CD14-positive monocyte (primary cell): Measurements from ENCODE around the gene ASCC2. TPM values are rescaled to one million over a fixed set of nuclear protein-coding genes. Genes with fewer than 3 reads are reported as not detected.

Experiments
- DNase-seq, 3 donors: peaks; one replicate each; pipeline ENCODE4 v3.0.0-alpha.2; 2011 to 2022
- H2AFZ ChIP-seq: 2 replicates; pipeline ENCODE4 v1.6.0; 2012; ENCODE audit warnings: mild to moderate bottlenecking, low read depth, low read length, inconsistent platforms; ENCODE audit not compliant: insufficient read depth, poor library complexity, severe bottlenecking
- H3K27ac ChIP-seq, 2 donors: 1 replicate in 1 of 2; 2 replicates in 1 of 2; pipeline ENCODE4 v1.5.1; 2012 to 2013; ENCODE audit warnings: low read length in 2 of 2, control low read depth in 1 of 2, inconsistent platforms in 1 of 2, low read depth in 1 of 2, mild to moderate bottlenecking in 1 of 2
- H3K27me3 ChIP-seq, 2 donors: one replicate each; pipeline versions ENCODE4 v1.6.0 to v1.6.1; 2011 to 2013; ENCODE audit warnings: low read length in 2 of 2; ENCODE audit not compliant: control insufficient read depth in 2 of 2, insufficient read depth in 2 of 2
- H3K36me3 ChIP-seq, 2 donors: replicated peaks in 1 of 2; 1 replicate in 1 of 2; 2 replicates in 1 of 2; pipeline versions ENCODE4 v1.5.1 to v1.6.1; 2012 to 2013; ENCODE audit warnings: low read length in 2 of 2, control low read depth in 1 of 2, inconsistent platforms in 1 of 2, mild to moderate bottlenecking in 1 of 2; ENCODE audit not compliant: insufficient read depth in 2 of 2, control insufficient read depth in 1 of 2
- H3K4me1 ChIP-seq, 2 donors: 1 replicate in 1 of 2; 2 replicates in 1 of 2; pipeline versions ENCODE4 v1.5.1 to v1.6.1; 2012 to 2013; ENCODE audit warnings: low read length in 2 of 2, control low read depth in 1 of 2, inconsistent platforms in 1 of 2, mild to moderate bottlenecking in 1 of 2, moderate library complexity in 1 of 2; ENCODE audit not compliant: insufficient read depth in 2 of 2, control insufficient read depth in 1 of 2
- H3K4me2 ChIP-seq: replicated peaks from 2 replicates; pipeline ENCODE3; 2012; ENCODE audit warnings: low read length, moderate library complexity, mild to moderate bottlenecking; ENCODE audit not compliant: poor library complexity, severe bottlenecking; ENCODE audit errors: extremely low read depth
- H3K4me3 ChIP-seq, 3 experiments: fragments of 200-600 bp in 1 of 3; sonication (generic) in 1 of 3; replicated peaks in 1 of 3; 1 replicate in 2 of 3; 2 replicates in 1 of 3; pipeline ENCODE4 v1.5.1; 2011 to 2013; ENCODE audit warnings: low read length in 3 of 3, mild to moderate bottlenecking in 3 of 3, control low read depth in 2 of 3, low read depth in 2 of 3, inconsistent platforms in 1 of 3, moderate library complexity in 1 of 3
- H3K79me2 ChIP-seq: 2 replicates; pipeline ENCODE4 v1.6.0; 2012; ENCODE audit warnings: mild to moderate bottlenecking, control low read depth, inconsistent platforms, low read length, moderate library complexity; ENCODE audit not compliant: insufficient read depth
- H3K9ac ChIP-seq: 2 replicates; pipeline ENCODE4 v1.6.0; 2017; ENCODE audit warnings: low read length, mild to moderate bottlenecking; ENCODE audit not compliant: insufficient read depth, poor library complexity, severe bottlenecking
- H3K9me3 ChIP-seq, 2 donors: replicated peaks in 1 of 2; 1 replicate in 1 of 2; 2 replicates in 1 of 2; pipeline versions ENCODE4 v1.5.1 to v1.6.1; 2012 to 2013; ENCODE audit warnings: low read length in 2 of 2, control low read depth in 1 of 2; ENCODE audit not compliant: control insufficient read depth in 1 of 2, insufficient read depth in 1 of 2
- H4K20me1 ChIP-seq: 2 replicates; pipeline ENCODE4 v1.6.0; 2012; ENCODE audit warnings: mild to moderate bottlenecking, low read length, control low read depth, moderate library complexity; ENCODE audit not compliant: insufficient read depth
- H3K27ac Mint-ChIP-seq, 7 donors: one replicate each; pipeline ENCODE4 v1.8.0; 2020; ENCODE audit warnings: mild to moderate bottlenecking in 7 of 7, mixed read lengths in 7 of 7, moderate library complexity in 6 of 7, inconsistent platforms in 2 of 7
- H3K27me3 Mint-ChIP-seq, 3 donors: one replicate each; pipeline ENCODE4 v1.8.0; 2021 to 2022; ENCODE audit warnings: low read depth in 3 of 3, mild to moderate bottlenecking in 3 of 3, mixed read lengths in 3 of 3, moderate library complexity in 3 of 3, inconsistent platforms in 1 of 3
- H3K36me3 Mint-ChIP-seq, 2 donors: one replicate each; pipeline ENCODE4 v1.8.0; 2020; ENCODE audit warnings: mixed read lengths in 2 of 2, inconsistent platforms in 1 of 2, mild to moderate bottlenecking in 1 of 2
- H3K4me1 Mint-ChIP-seq: one replicate; pipeline ENCODE4 v1.8.0; 2020; ENCODE audit warnings: mild to moderate bottlenecking, mixed read lengths
- H3K4me3 Mint-ChIP-seq, 2 donors: one replicate each; pipeline ENCODE4 v1.8.0; 2020; ENCODE audit warnings: mild to moderate bottlenecking in 2 of 2, mixed read lengths in 2 of 2, moderate library complexity in 1 of 2
- H3K9me3 Mint-ChIP-seq, 7 donors: one replicate each; pipeline ENCODE4 v1.8.0; 2020 to 2022; ENCODE audit warnings: mixed read lengths in 7 of 7, mild to moderate bottlenecking in 6 of 7, moderate library complexity in 6 of 7, inconsistent platforms in 2 of 7
- WGBS: methylation state at CpG from one replicate; pipeline ENCODE4 v1.1.5; 2013; ENCODE audit warnings: missing lambda C conversion rate; ENCODE audit not compliant: insufficient coverage; 5-methylcytosine and 5-hydroxymethylcytosine counted together
- intact Hi-C, 2 donors: fragments of 100-400 bp; cut with micrococcal nuclease; formaldehyde crosslinking; loops; one replicate each; pipeline versions ENCODE4 v1.15.0 to v1.15.1; 2023
- polyA plus RNA-seq, 3 donors: library from polyadenylated mRNA; depleted of rRNA in 1 of 3; unstranded in 2 of 3; stranded (reverse) in 1 of 3; fragments of 300-500 nt in 2 of 3; fragments of >200 nt in 1 of 3; fragmentation: Illumina TruSeq in 2 of 3; gene quantifications; 1 replicate in 2 of 3; 2 replicates in 1 of 3; pipeline ENCODE4 v1.2.3, GENCODE V29; 2012 to 2021
- TF ChIP-seq, protein P1 (sequence below): fragments of 200-600 bp; IDR thresholded peaks from one replicate; pipeline ENCODE4 v1.8.0; 2022; ENCODE audit warnings: antibody characterized with exemption, mild to moderate bottlenecking

The ASCC2 gene
- polyA plus RNA-seq, 3 donors = 23.8 to 77.2 (median 39.6) TPM

DNA sequence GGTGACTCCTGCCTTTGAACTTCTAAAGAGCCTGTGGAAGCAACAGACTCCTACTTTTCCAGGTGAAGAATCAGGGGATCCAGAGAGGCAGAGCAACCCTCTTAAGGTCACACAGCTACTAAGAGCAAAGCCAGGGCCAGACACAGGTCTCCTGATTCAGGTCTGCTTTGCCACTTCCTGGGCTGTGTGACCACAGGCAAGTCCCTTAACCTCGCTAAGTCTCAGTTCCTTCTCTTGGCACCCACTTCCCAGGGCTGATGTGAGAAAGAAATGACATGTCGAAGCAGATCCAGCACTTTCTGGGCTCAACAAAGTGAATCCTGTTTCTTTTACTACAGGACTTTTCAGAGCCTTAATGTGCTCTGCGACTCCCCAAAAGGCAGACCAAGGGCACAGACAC lies 40.7 kb downstream of the ASCC2 start:
- Histone ChIP-seq H3K9ac (peak overlapping the region; percentile 38), H3K4me1 (peaks cover 43% of the 10 kb centered on the region in 2 donors), H3K4me3 (no peak overlapping the region), H3K9me3 (no peaks in the 10 kb centered on the region), H3K27me3 (no peaks in the 10 kb centered on the region), H4K20me1 (peaks cover 8% of the 10 kb centered on the region), H3K36me3 (peaks cover 61 to 67% of the 10 kb centered on the region in 2 donors), H3K27ac (peak overlapping the region; percentile 19 to 76), H3K79me2 (peaks cover 14% of the 10 kb centered on the region), H3K4me2 (peak overlapping the region; percentile 41), H2AFZ (no peak overlapping the region)
- peaks cover 0 to 2% (median 0%) of the 10 kb centered on the region in 3 donors for H3K27me3 Mint-ChIP-seq
- peak overlapping the region; percentile 40 to 88 (median 79) for H3K27ac Mint-ChIP-seq
- peaks cover 0 to 2% (median 0%) of the 10 kb centered on the region in 7 donors for H3K9me3 Mint-ChIP-seq
- TF ChIP-seq, protein P1, sequence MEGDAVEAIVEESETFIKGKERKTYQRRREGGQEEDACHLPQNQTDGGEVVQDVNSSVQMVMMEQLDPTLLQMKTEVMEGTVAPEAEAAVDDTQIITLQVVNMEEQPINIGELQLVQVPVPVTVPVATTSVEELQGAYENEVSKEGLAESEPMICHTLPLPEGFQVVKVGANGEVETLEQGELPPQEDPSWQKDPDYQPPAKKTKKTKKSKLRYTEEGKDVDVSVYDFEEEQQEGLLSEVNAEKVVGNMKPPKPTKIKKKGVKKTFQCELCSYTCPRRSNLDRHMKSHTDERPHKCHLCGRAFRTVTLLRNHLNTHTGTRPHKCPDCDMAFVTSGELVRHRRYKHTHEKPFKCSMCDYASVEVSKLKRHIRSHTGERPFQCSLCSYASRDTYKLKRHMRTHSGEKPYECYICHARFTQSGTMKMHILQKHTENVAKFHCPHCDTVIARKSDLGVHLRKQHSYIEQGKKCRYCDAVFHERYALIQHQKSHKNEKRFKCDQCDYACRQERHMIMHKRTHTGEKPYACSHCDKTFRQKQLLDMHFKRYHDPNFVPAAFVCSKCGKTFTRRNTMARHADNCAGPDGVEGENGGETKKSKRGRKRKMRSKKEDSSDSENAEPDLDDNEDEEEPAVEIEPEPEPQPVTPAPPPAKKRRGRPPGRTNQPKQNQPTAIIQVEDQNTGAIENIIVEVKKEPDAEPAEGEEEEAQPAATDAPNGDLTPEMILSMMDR = no peak
- H3K4me3 Mint-ChIP-seq = peak overlapping the region in 1 of 2 donors; percentile 60
- peaks cover 44% of the 10 kb centered on the region for H3K4me1 Mint-ChIP-seq
- intact Hi-C loops = no loop called here
- peak; percentile 60 to 80 (median 78) for DNase-seq
- H3K36me3 Mint-ChIP-seq = peaks cover 63 to 84% of the 10 kb centered on the region in 2 donors
- whole genome bisulfite sequencing = 0% methylated on average over 2 of the region's 3 CpGs

DNA sequence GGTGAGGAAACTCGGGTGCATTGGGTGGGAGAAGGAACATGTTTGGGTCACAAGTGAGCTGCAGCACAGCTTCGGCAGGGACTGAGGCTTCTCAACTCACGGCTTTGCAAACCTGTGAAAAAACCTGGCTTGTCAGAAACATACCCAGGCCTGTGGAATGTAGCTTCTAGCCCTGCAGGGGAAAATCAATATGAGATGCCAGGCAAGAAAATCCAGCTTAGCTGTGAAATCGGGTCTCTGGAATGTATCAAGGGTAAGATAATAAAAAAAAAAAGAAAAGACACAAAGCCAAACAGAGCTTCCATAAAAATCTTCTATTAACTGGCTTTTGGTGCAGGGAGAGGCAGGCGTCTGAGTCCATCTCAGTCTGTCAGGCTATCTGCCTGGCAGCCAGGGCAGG lies 42.4 kb downstream of the ASCC2 start:
- H3K4me1 ChIP-seq = peaks cover 41 to 42% of the 10 kb centered on the region in 2 donors
- H2AFZ ChIP-seq = no peak overlapping the region
- no peak overlapping the region for H3K4me3 Mint-ChIP-seq
- no peaks in the 10 kb centered on the region for H3K9me3 ChIP-seq
- H3K4me3 ChIP-seq = no peak overlapping the region
- H4K20me1 ChIP-seq = peaks cover 8% of the 10 kb centered on the region
- TF ChIP-seq, protein P1 = no peak
- H3K27me3 ChIP-seq = no peaks in the 10 kb centered on the region
- H3K9me3 Mint-ChIP-seq = peaks cover 0 to 2% (median 0%) of the 10 kb centered on the region in 7 donors
- peaks cover 14% of the 10 kb centered on the region for H3K79me2 ChIP-seq
- H3K4me2 ChIP-seq = no peak overlapping the region
- H3K27ac ChIP-seq = no peak overlapping the region
- DNase-seq = no peak
- peaks cover 38% of the 10 kb centered on the region for H3K4me1 Mint-ChIP-seq
- no peak overlapping the region for H3K27ac Mint-ChIP-seq
- 95% methylated on average over 4 of the region's 5 CpGs for WGBS
- H3K9ac ChIP-seq = no peak overlapping the region
- peaks cover 64 to 84% of the 10 kb centered on the region in 2 donors for H3K36me3 Mint-ChIP-seq
- peaks cover 63 to 67% of the 10 kb centered on the region in 2 donors for H3K36me3 ChIP-seq
- intact Hi-C loops = no loop called here
- peaks cover 0 to 2% (median 0%) of the 10 kb centered on the region in 3 donors for H3K27me3 Mint-ChIP-seq
